ENCODE data around the gene TCF12.
"Not testable (repeated sequence)": the region's sequence is repeated elsewhere in the genome, so short reads cannot be mapped to it uniquely, and the experiment has no call there.

Gene TCF12

GRCh38 chr15:57092252-57092651 lies 173.8 kb downstream of the TCF12 start:
- DNase-seq (ENCODE audit: low read depth) = no peak

GRCh38 chr15:57094321-57095257 lies 176.1 kb downstream of the TCF12 start:
- DNase-seq (ENCODE audit: low read depth) = no peak

- no peak for DNase-seq (ENCODE audit: low read depth)
Observed at GRCh38 chr15:57095896-57096295, 177.5 kb downstream of the TCF12 start.

- no peak for DNase-seq (ENCODE audit: low read depth)
Observed at GRCh38 chr15:57097246-57097645, 178.8 kb downstream of the TCF12 start.

GRCh38 chr15:57097919-57098543 lies 179.6 kb downstream of the TCF12 start:
- DNase-seq (ENCODE audit: low read depth) = not testable (repeated sequence)

GRCh38 chr15:57098896-57099295 lies 180.5 kb downstream of the TCF12 start:
- DNase-seq (ENCODE audit: low read depth) = no peak

- no peak for DNase-seq (ENCODE audit: low read depth)
Observed at GRCh38 chr15:57100136-57100539, 181.7 kb downstream of the TCF12 start.

- DNase-seq (ENCODE audit: low read depth) = no peak
Observed at GRCh38 chr15:57102858-57103257, 184.4 kb downstream of the TCF12 start.

- no peak for DNase-seq (ENCODE audit: low read depth)
Observed at GRCh38 chr15:57108296-57108695, 189.9 kb downstream of the TCF12 start.

- DNase-seq (ENCODE audit: low read depth) = no peak
Observed at GRCh38 chr15:57109005-57109404, 190.6 kb downstream of the TCF12 start.

- no peak for DNase-seq (ENCODE audit: low read depth)
Observed at GRCh38 chr15:57111002-57111401, 192.6 kb downstream of the TCF12 start.

- no peak for DNase-seq (ENCODE audit: low read depth)
Observed at GRCh38 chr15:57112178-57112577, 193.7 kb downstream of the TCF12 start.

GRCh38 chr15:57114070-57114469 lies 195.6 kb downstream of the TCF12 start:
- no peak for DNase-seq (ENCODE audit: low read depth)

- DNase-seq (ENCODE audit: low read depth) = no peak
Observed at GRCh38 chr15:57118013-57118799, 199.8 kb downstream of the TCF12 start.

- DNase-seq (ENCODE audit: low read depth) = no peak
Observed at GRCh38 chr15:57122080-57122840, 203.8 kb downstream of the TCF12 start.

GRCh38 chr15:57124036-57124435 lies 205.6 kb downstream of the TCF12 start:
- DNase-seq (ENCODE audit: low read depth) = no peak

- no peak for DNase-seq (ENCODE audit: low read depth)
Observed at GRCh38 chr15:57129064-57129463, 210.6 kb downstream of the TCF12 start.

- DNase-seq (ENCODE audit: low read depth) = no peak
Observed at GRCh38 chr15:57130956-57131355, 212.5 kb downstream of the TCF12 start.

GRCh38 chr15:57133127-57133968 lies 214.9 kb downstream of the TCF12 start:
- DNase-seq (ENCODE audit: low read depth) = no peak

- DNase-seq (ENCODE audit: low read depth) = no peak
Observed at GRCh38 chr15:57134071-57134605, 215.7 kb downstream of the TCF12 start.

- DNase-seq (ENCODE audit: low read depth) = no peak
Observed at GRCh38 chr15:57134851-57135250, 216.4 kb downstream of the TCF12 start.

Measured in GM04504 (cell line).